SK-N-SH treated with all-trans-retinoic acid at 6 μM for 48 hours (cell line): ENCODE results near the gene SESN2.

Source experiments
- ATAC-seq: fragments of 200-7000 bp; cut with Tn5 transposase; 3 replicates; pipeline ENCODE4 v1.9.1; 2020; ENCODE audit warnings: mild to moderate bottlenecking, moderate library complexity
- ARNTL ChIP-seq: fragments of 450-650 bp; formaldehyde crosslinking; IDR thresholded peaks from 2 replicates; pipeline ENCODE4 v1.5.0; 2020; ENCODE audit warnings: low read depth, mild to moderate bottlenecking, moderate library complexity, borderline replicate concordance
- BACH2 ChIP-seq: fragments of 250-450 bp; sonication (Bioruptor Pico); IDR thresholded peaks from 2 replicates; pipeline ENCODE4 v1.9.0; 2021; ENCODE audit warnings: mild to moderate bottlenecking, borderline replicate concordance
- ESRRG ChIP-seq: fragments of 250-450 bp; sonication (Bioruptor Pico); IDR thresholded peaks from 2 replicates; pipeline ENCODE4 v1.6.1; 2021; ENCODE audit warnings: mild to moderate bottlenecking
- GLIS3 ChIP-seq: fragments of 250-450 bp; sonication (Bioruptor Pico); IDR thresholded peaks from 2 replicates; pipeline ENCODE4 v1.5.0; 2020; ENCODE audit warnings: mild to moderate bottlenecking, moderate library complexity
- ISL1 ChIP-seq: fragments of 250-450 bp; sonication (Bioruptor Pico); IDR thresholded peaks from 2 replicates; pipeline ENCODE4 v2.1.2; 2022; ENCODE audit warnings: mild to moderate bottlenecking, moderate library complexity
- OSR1 ChIP-seq: fragments of 250-450 bp; sonication (Bioruptor Pico); IDR thresholded peaks from 2 replicates; pipeline ENCODE4 v1.8.0; 2022; ENCODE audit warnings: moderate library complexity, mild to moderate bottlenecking, inconsistent platforms
- RARB ChIP-seq: fragments of 250-450 bp; sonication (Bioruptor Pico); IDR thresholded peaks from 2 replicates; pipeline ENCODE4 v1.8.0; 2021; ENCODE audit warnings: mild to moderate bottlenecking, moderate library complexity
- SNAI2 ChIP-seq: fragments of 250-450 bp; sonication (Bioruptor Pico); IDR thresholded peaks from 2 replicates; pipeline ENCODE4 v1.5.0; 2020; ENCODE audit warnings: mild to moderate bottlenecking, moderate library complexity
- TCF4 ChIP-seq: fragments of 250-450 bp; sonication (Bioruptor Pico); IDR thresholded peaks from 2 replicates; pipeline ENCODE4 v1.8.0; 2021; ENCODE audit warnings: mild to moderate bottlenecking, moderate library complexity, borderline replicate concordance
- TOX ChIP-seq: fragments of 250-450 bp; sonication (Bioruptor Pico); IDR thresholded peaks from 2 replicates; pipeline ENCODE4 v1.8.0; 2021; ENCODE audit warnings: mild to moderate bottlenecking, moderate library complexity, borderline replicate concordance
- ZC3H10 ChIP-seq: fragments of 250-450 bp; sonication (Bioruptor Pico); IDR thresholded peaks from 2 replicates; pipeline ENCODE4 v1.5.1; 2021; ENCODE audit warnings: mild to moderate bottlenecking, moderate library complexity
- ZFP3 ChIP-seq: fragments of 250-450 bp; sonication (Bioruptor Pico); IDR thresholded peaks from 2 replicates; pipeline ENCODE4 v1.5.0; 2020; ENCODE audit warnings: mild to moderate bottlenecking, moderate library complexity
- ZFP30 ChIP-seq: fragments of 450-650 bp; formaldehyde crosslinking; IDR thresholded peaks from 2 replicates; pipeline ENCODE4 v1.5.0; 2022; ENCODE audit warnings: mild to moderate bottlenecking, moderate library complexity
- ZNF565 ChIP-seq: fragments of 450-650 bp; formaldehyde crosslinking; conservative IDR thresholded peaks from 2 replicates; pipeline ENCODE4 v1.5.0; 2020; ENCODE audit warnings: low read depth, mild to moderate bottlenecking, moderate library complexity
- ZNF70 ChIP-seq: fragments of 450-650 bp; formaldehyde crosslinking; IDR thresholded peaks from 2 replicates; pipeline ENCODE4 v1.5.0; 2020; ENCODE audit warnings: mild to moderate bottlenecking, moderate library complexity
- ZNF8 ChIP-seq: fragments of 450-650 bp; formaldehyde crosslinking; IDR thresholded peaks from 2 replicates; pipeline ENCODE4 v1.5.0; 2020; ENCODE audit warnings: mild to moderate bottlenecking, moderate library complexity
- TF ChIP-seq, protein P1 (sequence below): fragments of 250-450 bp; sonication (Bioruptor Pico); IDR thresholded peaks from 2 replicates; pipeline ENCODE4 v1.5.1; 2021; ENCODE audit warnings: mild to moderate bottlenecking, moderate library complexity
- TF ChIP-seq, protein P2 (sequence below): fragments of 250-450 bp; sonication (Bioruptor Pico); IDR thresholded peaks from 2 replicates; pipeline ENCODE4 v1.8.0; 2020; ENCODE audit warnings: mild to moderate bottlenecking, moderate library complexity, borderline replicate concordance
- TF ChIP-seq, protein P3 (sequence below): fragments of 250-450 bp; sonication (Bioruptor Pico); IDR thresholded peaks from 2 replicates; pipeline ENCODE4 v1.8.0; 2021; ENCODE audit warnings: low read depth, mild to moderate bottlenecking, moderate library complexity, borderline replicate concordance
- TF ChIP-seq, protein P4 (sequence below): fragments of 250-450 bp; sonication (Bioruptor Pico); IDR thresholded peaks from 2 replicates; pipeline ENCODE4 v1.5.0; 2020; ENCODE audit warnings: mild to moderate bottlenecking, moderate library complexity
- TF ChIP-seq, protein P5 (sequence below): fragments of 250-450 bp; sonication (Bioruptor Pico); IDR thresholded peaks from 2 replicates; pipeline ENCODE4 v1.5.1; 2020; ENCODE audit warnings: low read depth, mild to moderate bottlenecking, moderate library complexity

Gene SESN2

DNA sequence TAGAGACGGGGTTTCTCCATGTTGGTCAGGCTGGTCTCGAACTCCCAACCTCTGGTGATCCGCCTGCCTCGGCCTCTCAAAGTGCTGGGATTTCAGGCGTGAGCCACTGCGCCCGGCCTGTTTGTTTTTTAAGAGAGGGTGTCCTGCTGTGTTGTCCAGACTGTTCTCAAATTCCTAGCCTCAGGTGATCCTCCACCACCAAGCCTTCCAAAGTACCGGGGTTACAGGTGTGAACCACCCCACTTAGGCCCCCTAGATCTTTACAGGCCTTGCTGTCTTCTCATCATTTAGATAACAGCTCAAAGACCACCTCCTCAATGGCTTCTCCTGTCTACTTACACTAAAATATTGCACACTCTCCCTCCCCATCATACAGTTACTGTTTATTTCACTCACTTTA lies 6.3 kb downstream of the SESN2 start:
- TF ChIP-seq TCF4 (CRISPR knock-in tag) (no peak), ZNF70 (CRISPR knock-in tag) (no peak), TOX (CRISPR knock-in tag) (no peak), BACH2 (CRISPR knock-in tag) (no peak), GLIS3 (no peak), SNAI2 (CRISPR knock-in tag) (no peak), ZFP3 (CRISPR knock-in tag) (no peak), ESRRG (CRISPR knock-in tag) (no peak), RARB (CRISPR knock-in tag) (no peak), OSR1 (CRISPR knock-in tag) (no peak), ARNTL (CRISPR knock-in tag) (no peak), ZNF8 (CRISPR knock-in tag) (no peak), ZC3H10 (CRISPR knock-in tag) (no peak)
- TF ChIP-seq, protein P1, sequence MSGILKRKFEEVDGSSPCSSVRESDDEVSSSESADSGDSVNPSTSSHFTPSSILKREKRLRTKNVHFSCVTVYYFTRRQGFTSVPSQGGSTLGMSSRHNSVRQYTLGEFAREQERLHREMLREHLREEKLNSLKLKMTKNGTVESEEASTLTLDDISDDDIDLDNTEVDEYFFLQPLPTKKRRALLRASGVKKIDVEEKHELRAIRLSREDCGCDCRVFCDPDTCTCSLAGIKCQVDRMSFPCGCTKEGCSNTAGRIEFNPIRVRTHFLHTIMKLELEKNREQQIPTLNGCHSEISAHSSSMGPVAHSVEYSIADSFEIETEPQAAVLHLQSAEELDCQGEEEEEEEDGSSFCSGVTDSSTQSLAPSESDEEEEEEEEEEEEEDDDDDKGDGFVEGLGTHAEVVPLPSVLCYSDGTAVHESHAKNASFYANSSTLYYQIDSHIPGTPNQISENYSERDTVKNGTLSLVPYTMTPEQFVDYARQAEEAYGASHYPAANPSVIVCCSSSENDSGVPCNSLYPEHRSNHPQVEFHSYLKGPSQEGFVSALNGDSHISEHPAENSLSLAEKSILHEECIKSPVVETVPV (CRISPR knock-in tag), result no peak
- TF ChIP-seq, protein P2, sequence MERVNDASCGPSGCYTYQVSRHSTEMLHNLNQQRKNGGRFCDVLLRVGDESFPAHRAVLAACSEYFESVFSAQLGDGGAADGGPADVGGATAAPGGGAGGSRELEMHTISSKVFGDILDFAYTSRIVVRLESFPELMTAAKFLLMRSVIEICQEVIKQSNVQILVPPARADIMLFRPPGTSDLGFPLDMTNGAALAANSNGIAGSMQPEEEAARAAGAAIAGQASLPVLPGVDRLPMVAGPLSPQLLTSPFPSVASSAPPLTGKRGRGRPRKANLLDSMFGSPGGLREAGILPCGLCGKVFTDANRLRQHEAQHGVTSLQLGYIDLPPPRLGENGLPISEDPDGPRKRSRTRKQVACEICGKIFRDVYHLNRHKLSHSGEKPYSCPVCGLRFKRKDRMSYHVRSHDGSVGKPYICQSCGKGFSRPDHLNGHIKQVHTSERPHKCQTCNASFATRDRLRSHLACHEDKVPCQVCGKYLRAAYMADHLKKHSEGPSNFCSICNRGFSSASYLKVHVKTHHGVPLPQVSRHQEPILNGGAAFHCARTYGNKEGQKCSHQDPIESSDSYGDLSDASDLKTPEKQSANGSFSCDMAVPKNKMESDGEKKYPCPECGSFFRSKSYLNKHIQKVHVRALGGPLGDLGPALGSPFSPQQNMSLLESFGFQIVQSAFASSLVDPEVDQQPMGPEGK (CRISPR knock-in tag), result no peak
- TF ChIP-seq, protein P3, sequence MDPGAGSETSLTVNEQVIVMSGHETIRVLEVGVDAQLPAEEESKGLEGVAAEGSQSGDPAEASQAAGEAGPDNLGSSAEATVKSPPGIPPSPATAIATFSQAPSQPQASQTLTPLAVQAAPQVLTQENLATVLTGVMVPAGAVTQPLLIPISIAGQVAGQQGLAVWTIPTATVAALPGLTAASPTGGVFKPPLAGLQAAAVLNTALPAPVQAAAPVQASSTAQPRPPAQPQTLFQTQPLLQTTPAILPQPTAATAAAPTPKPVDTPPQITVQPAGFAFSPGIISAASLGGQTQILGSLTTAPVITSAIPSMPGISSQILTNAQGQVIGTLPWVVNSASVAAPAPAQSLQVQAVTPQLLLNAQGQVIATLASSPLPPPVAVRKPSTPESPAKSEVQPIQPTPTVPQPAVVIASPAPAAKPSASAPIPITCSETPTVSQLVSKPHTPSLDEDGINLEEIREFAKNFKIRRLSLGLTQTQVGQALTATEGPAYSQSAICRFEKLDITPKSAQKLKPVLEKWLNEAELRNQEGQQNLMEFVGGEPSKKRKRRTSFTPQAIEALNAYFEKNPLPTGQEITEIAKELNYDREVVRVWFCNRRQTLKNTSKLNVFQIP (CRISPR knock-in tag), result no peak
- TF ChIP-seq, protein P4, sequence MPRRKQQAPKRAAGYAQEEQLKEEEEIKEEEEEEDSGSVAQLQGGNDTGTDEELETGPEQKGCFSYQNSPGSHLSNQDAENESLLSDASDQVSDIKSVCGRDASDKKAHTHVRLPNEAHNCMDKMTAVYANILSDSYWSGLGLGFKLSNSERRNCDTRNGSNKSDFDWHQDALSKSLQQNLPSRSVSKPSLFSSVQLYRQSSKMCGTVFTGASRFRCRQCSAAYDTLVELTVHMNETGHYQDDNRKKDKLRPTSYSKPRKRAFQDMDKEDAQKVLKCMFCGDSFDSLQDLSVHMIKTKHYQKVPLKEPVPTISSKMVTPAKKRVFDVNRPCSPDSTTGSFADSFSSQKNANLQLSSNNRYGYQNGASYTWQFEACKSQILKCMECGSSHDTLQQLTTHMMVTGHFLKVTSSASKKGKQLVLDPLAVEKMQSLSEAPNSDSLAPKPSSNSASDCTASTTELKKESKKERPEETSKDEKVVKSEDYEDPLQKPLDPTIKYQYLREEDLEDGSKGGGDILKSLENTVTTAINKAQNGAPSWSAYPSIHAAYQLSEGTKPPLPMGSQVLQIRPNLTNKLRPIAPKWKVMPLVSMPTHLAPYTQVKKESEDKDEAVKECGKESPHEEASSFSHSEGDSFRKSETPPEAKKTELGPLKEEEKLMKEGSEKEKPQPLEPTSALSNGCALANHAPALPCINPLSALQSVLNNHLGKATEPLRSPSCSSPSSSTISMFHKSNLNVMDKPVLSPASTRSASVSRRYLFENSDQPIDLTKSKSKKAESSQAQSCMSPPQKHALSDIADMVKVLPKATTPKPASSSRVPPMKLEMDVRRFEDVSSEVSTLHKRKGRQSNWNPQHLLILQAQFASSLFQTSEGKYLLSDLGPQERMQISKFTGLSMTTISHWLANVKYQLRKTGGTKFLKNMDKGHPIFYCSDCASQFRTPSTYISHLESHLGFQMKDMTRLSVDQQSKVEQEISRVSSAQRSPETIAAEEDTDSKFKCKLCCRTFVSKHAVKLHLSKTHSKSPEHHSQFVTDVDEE (CRISPR knock-in tag), result no peak
- TF ChIP-seq, protein P5, sequence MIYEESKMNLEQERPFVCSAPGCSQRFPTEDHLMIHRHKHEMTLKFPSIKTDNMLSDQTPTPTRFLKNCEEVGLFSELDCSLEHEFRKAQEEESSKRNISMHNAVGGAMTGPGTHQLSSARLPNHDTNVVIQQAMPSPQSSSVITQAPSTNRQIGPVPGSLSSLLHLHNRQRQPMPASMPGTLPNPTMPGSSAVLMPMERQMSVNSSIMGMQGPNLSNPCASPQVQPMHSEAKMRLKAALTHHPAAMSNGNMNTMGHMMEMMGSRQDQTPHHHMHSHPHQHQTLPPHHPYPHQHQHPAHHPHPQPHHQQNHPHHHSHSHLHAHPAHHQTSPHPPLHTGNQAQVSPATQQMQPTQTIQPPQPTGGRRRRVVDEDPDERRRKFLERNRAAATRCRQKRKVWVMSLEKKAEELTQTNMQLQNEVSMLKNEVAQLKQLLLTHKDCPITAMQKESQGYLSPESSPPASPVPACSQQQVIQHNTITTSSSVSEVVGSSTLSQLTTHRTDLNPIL, result no peak
- TF ChIP-seq, all 23 proteins: peak for 0
- ATAC-seq, result no peak

DNA sequence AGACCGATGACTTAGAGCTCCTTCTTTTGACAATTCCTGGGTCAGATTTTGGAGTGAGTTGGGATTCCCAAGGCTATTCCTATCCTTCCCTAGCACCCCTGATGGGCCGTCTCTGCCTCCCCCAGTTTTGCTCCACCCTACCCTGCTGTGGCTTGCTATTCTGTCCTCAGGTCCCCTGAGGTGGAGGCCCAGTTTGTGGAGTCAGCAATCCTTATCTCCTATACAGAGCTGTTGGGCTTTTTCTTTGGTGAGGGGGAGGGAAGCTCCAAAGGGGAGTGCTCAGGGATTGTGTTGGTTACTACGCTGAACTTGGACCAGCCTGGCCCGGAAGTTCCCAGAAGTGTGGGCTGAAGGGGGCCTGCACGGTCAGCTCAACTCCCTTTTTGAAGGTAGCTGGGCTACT lies 7.6 kb downstream of the SESN2 start:
- no peak for ATAC-seq
- no peak for TF ChIP-seq ESRRG (CRISPR knock-in tag)
- no peak for TF ChIP-seq ISL1 (CRISPR knock-in tag)
- TF ChIP-seq, protein P5, result no peak
- TF ChIP-seq ZFP30, result no peak

DNA sequence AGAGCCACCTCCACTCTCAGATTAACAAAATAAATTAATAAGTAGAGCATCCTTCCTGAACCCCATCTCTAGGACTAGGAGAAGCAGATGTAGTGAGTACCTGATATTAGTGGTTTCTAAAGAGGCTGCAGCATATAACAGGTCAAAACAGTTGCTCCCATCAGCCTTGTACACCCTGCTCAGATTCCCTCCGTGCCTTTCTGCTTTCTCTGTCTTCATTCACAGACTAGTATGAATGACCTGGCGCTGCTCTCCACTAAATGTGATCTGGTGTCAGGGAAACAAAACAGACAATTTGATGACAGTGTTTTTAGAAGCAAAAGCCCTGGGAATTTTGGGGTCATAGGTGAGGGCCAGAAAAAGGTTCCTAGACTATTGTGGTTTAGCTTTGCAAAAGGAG lies 8.3 kb downstream of the SESN2 start:
- ATAC-seq, result no peak
- TF ChIP-seq, protein P3 (CRISPR knock-in tag), result no peak
- TF ChIP-seq SNAI2 (CRISPR knock-in tag), result no peak
- no peak for TF ChIP-seq ZNF70 (CRISPR knock-in tag)
- TF ChIP-seq RARB (CRISPR knock-in tag), result no peak
- TF ChIP-seq ZNF565 (CRISPR knock-in tag), result no peak
- TF ChIP-seq ARNTL (CRISPR knock-in tag), result no peak
- no peak for TF ChIP-seq ZC3H10 (CRISPR knock-in tag)
- TF ChIP-seq BACH2 (CRISPR knock-in tag), result no peak
- TF ChIP-seq, protein P1 (CRISPR knock-in tag), result no peak
- TF ChIP-seq, protein P2 (CRISPR knock-in tag), result no peak
- TF ChIP-seq ZFP30, result no peak
- no peak for TF ChIP-seq TOX (CRISPR knock-in tag)
- no peak for TF ChIP-seq ESRRG (CRISPR knock-in tag)
- no peak for TF ChIP-seq ZFP3 (CRISPR knock-in tag)
